ENCODE data around the gene ETDA.
"Not testable (repeated sequence)": the region's sequence is repeated elsewhere in the genome, so short reads cannot be mapped to it uniquely, and the experiment has no call there.

DNA sequence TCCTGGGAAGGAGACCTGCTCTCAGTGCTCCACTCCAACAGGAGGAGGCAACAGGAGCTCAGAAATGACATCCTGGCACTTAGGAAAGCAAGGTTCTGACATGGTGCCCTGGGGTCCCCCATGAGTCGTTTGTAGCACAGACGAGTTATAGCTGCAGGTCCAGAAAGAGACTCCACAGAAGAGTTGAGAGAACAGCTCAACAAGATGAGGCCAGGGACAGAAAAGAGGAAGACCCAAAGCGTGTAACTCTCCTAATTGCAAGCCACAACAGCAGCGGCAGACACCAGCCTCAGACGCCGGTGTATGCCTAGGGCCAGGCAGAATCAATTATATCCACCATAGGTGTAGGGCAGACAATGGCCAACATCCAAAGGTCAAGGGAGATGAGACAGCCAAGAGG, 5.9 kb upstream of the ETDA start:
- TF ChIP-seq POLR2A (IDR thresholded peaks at IDR 0.05), result not testable (repeated sequence)
- TF ChIP-seq, protein P1, sequence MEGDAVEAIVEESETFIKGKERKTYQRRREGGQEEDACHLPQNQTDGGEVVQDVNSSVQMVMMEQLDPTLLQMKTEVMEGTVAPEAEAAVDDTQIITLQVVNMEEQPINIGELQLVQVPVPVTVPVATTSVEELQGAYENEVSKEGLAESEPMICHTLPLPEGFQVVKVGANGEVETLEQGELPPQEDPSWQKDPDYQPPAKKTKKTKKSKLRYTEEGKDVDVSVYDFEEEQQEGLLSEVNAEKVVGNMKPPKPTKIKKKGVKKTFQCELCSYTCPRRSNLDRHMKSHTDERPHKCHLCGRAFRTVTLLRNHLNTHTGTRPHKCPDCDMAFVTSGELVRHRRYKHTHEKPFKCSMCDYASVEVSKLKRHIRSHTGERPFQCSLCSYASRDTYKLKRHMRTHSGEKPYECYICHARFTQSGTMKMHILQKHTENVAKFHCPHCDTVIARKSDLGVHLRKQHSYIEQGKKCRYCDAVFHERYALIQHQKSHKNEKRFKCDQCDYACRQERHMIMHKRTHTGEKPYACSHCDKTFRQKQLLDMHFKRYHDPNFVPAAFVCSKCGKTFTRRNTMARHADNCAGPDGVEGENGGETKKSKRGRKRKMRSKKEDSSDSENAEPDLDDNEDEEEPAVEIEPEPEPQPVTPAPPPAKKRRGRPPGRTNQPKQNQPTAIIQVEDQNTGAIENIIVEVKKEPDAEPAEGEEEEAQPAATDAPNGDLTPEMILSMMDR (IDR thresholded peaks at IDR 0.05), result not testable (repeated sequence)
